Lower leg skin (tissue), 4 donors: Measurements from ENCODE around the gene NR3C2. TPM values are rescaled to one million over a fixed set of nuclear protein-coding genes. Genes with fewer than 3 reads are reported as not detected.

Source experiments
- DNase-seq, 2 donors: peaks; one replicate each; pipeline ENCODE4 v3.0.0-alpha.2; 2019; ENCODE audit warnings: low spot score in 2 of 2
- H3K4me3 ChIP-seq: fragments of 200-600 bp; sonication (generic); 2 replicates; pipeline ENCODE4 v1.5.1; 2017; ENCODE audit warnings: mild to moderate bottlenecking, low read depth; ENCODE audit not compliant: poor library complexity, severe bottlenecking
- CTCF ChIP-seq, 3 donors: fragments of 450-650 bp; IDR thresholded peaks; one replicate each; pipeline ENCODE4 v1.5.1; 2016; ENCODE audit warnings: antibody characterized with exemption in 3 of 3, mild to moderate bottlenecking in 3 of 3, moderate library complexity in 2 of 3
- POLR2A ChIP-seq, 2 donors: fragments of 450-650 bp; IDR thresholded peaks; one replicate each; pipeline ENCODE4 v1.6.1; 2016 to 2017; ENCODE audit warnings: antibody characterized with exemption in 2 of 2, mild to moderate bottlenecking in 1 of 2, moderate library complexity in 1 of 2
- WGBS, 2 donors: methylation state at CpG; one replicate each; pipeline ENCODE4 v1.1.5; 2018; 5-methylcytosine and 5-hydroxymethylcytosine counted together
- intact Hi-C: fragments of 100-400 bp; cut with DNase I; formaldehyde crosslinking; loops from one replicate; pipeline ENCODE4 v1.15.0; 2023; ENCODE audit warnings: low total_unique reads
- total RNA-seq, 4 donors: library from RNA; depleted of rRNA; stranded (reverse); fragments of >200 nt; gene quantifications; one replicate each; pipeline ENCODE4 v1.1.0, GENCODE V29; 2016

NR3C2 gene
- total RNA-seq, 4 donors from 2014 or later = 9.7 to 21.3 (median 10.6) TPM

DNA sequence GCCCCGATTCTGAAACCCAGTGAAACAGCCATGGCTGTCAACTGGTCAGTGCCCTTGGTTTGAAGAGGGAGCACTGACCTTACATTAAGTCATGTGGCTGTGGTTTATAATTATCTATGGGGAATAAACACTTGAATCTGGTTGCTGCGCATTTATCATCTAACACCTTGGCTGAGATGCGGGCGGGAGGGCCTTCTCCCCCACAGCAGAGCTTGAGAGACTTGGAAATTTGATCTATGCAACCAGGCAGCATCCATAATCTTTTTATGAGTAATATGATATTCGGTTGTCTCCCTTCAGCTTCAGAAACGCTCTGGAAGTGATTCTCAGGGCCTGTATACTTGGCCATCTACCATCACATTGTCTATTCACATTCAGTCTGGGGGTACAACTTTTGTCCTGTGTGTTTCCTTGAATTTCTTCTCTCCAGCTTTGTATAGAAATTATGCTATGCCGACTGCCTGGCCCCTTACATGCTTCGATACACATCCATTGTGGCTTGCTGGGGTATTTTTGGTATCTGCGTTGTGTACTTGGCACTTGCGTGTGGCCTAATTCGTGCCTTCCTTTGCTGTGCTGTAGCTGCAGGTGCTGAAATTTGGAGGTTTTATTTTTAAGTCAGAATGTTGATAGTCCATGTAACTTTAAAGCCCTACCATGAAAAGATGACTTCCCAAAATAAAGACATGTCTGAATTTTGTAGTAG lies 388.8 kb downstream of the NR3C2 start:
- intact Hi-C loops = no loop called here
- H3K4me3 ChIP-seq = no peak overlapping the region
- no peak for TF ChIP-seq CTCF (IDR thresholded peaks at IDR 0.05)
- no peak for TF ChIP-seq POLR2A (IDR thresholded peaks at IDR 0.05)
- 88 to 89% methylated on average over 11 of the region's 11 CpGs for WGBS, 2 donors
- no peak for DNase-seq

- no peak for DNase-seq
- TF ChIP-seq CTCF (IDR thresholded peaks at IDR 0.05) = no peak
- no peak for TF ChIP-seq POLR2A (IDR thresholded peaks at IDR 0.05)
- no peak overlapping the region for H3K4me3 ChIP-seq
- intact Hi-C loops = no loop called here
These were observed 389.8 kb downstream of the NR3C2 start for GRCh38 chr4:148052448-148052847.

GRCh38 chr4:148051403-148051802 lies 390.8 kb downstream of the NR3C2 start:
- no peak for DNase-seq
- H3K4me3 ChIP-seq = no peak overlapping the region
- WGBS, 2 donors = 81 to 83% methylated on average over 4 of the region's 4 CpGs
- TF ChIP-seq CTCF (IDR thresholded peaks at IDR 0.05) = no peak
- TF ChIP-seq POLR2A (IDR thresholded peaks at IDR 0.05) = no peak
- intact Hi-C loops = no loop called here

GRCh38 chr4:148048598-148048997 lies 393.6 kb downstream of the NR3C2 start:
- DNase-seq = no peak
- intact Hi-C loops = no loop called here
- 48 to 49% methylated on average over 4 of the region's 4 CpGs for WGBS, 2 donors
- H3K4me3 ChIP-seq = no peak overlapping the region
- no peak for TF ChIP-seq CTCF (IDR thresholded peaks at IDR 0.05)
- TF ChIP-seq POLR2A (IDR thresholded peaks at IDR 0.05) = no peak

DNA sequence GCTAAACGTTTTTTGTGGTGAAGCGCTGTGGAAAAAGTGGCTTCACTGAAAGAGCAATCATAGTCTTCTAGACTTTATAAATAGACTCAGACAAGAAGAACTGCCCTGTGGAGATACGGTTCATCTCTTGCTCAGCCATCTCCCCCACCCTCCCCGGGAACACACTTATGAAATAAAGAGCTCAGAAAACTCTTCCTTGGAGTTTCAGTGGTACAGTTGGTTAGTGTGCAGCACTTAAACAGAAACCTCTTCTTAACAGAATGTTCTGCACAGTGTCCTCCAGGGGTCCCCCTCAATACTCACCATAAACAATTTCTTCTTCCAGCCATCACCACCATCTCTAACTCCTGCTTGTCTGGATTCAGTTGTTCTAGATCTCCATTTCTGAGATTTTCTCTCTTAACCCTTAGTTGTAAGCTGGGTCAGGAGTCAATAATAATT lies 397.3 kb downstream of the NR3C2 start:
- H3K4me3 ChIP-seq = no peak overlapping the region
- no peak for TF ChIP-seq CTCF (IDR thresholded peaks at IDR 0.05)
- TF ChIP-seq POLR2A (IDR thresholded peaks at IDR 0.05) = no peak
- WGBS, 2 donors = 53 to 77% methylated on average over 4 of the region's 4 CpGs
- intact Hi-C loops = no loop called here
- DNase-seq = no peak
